Tibial artery (tissue), 4 donors: Measurements from ENCODE around the gene EXOC3L2.

ENCODE experiments used
- DNase-seq, 2 donors: peaks; one replicate each; pipeline ENCODE4 v3.0.0-alpha.2; 2019
- H3K27ac ChIP-seq, 2 donors: fragments of 200-600 bp; sonication (generic) in 1 of 2; 1 replicate in 1 of 2; 2 replicates in 1 of 2; pipeline ENCODE4 v1.5.1; 2018 to 2019; ENCODE audit warnings: mild to moderate bottlenecking in 1 of 2
- H3K27me3 ChIP-seq, 2 donors: fragments of 200-600 bp; sonication (generic) in 1 of 2; one replicate each; pipeline versions ENCODE4 v1.5.1 to v1.6.0; 2016 to 2019
- H3K36me3 ChIP-seq, 3 donors: fragments of 200-600 bp; sonication (generic) in 2 of 3; one replicate each; pipeline ENCODE4 v1.5.1; 2016 to 2019; ENCODE audit warnings: mild to moderate bottlenecking in 2 of 3
- H3K4me1 ChIP-seq, 4 donors: fragments of 200-600 bp; sonication (generic) in 2 of 4; 1 replicate in 3 of 4; 2 replicates in 1 of 4; pipeline ENCODE4 v1.5.1; 2016 to 2019
- H3K4me3 ChIP-seq, 2 donors: fragments of 200-600 bp; sonication (generic) in 1 of 2; 1 replicate in 1 of 2; 2 replicates in 1 of 2; pipeline ENCODE4 v1.5.1; 2018 to 2019; ENCODE audit warnings: mild to moderate bottlenecking in 2 of 2
- H3K9me3 ChIP-seq, 3 donors: fragments of 200-600 bp; sonication (generic) in 1 of 3; one replicate each; pipeline ENCODE4 v1.5.1; 2016 to 2019
- CTCF ChIP-seq, 2 experiments: fragments of 200-600 bp in 1 of 2; fragments of 450-650 bp in 1 of 2; IDR thresholded peaks; one replicate each; pipeline ENCODE4 v1.5.1; 2017 to 2019; ENCODE audit warnings: antibody characterized with exemption in 2 of 2, mild to moderate bottlenecking in 1 of 2, moderate library complexity in 1 of 2
- intact Hi-C: fragments of 100-400 bp; cut with DNase I; formaldehyde crosslinking; loops from one replicate; pipeline ENCODE4 v1.15.0; 2023; ENCODE audit warnings: low total_unique reads

Gene EXOC3L2

DNA sequence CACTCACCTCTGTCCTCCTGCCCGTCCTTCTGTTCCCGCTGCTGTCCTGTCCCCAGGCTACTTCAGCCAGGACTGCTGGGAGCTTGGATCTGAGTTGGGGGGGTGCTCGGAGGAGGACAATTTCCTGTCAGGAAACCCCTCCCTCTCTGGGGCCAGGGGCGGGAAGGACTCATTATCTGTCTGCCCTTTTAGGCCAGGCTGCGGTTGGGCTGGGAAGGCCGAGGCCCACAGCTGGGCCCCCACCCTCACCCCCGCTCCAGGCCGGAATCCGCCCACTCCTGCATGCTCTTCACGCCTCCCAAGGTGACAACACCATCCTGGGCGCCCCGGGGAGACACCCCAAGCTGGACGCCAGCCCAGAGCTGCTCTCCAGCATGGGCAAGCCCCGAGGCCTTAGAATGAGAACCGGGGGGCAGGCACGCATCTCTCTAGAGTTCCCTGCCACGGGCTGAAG lies at the start of gene EXOC3L2:
EXOC3L2 (minus strand) TSS at position 74 of the 454 bp plus-strand sequence. CDS start 6,362 bp downstream, outside the sequence.
- peaks cover 0 to 14% (median 12%) of the 10 kb centered on the region in 4 donors for H3K4me1 ChIP-seq
- no peaks in the 10 kb centered on the region for H3K36me3 ChIP-seq
- no peak for DNase-seq
- no peaks in the 10 kb centered on the region for H3K9me3 ChIP-seq
- no peak within 1 kb of the TSS for H3K4me3 ChIP-seq
- no peak for TF ChIP-seq CTCF (IDR thresholded peaks at IDR 0.05)
- no peak within 1 kb of the TSS for H3K27ac ChIP-seq
- intact Hi-C loops = no loop called here
- H3K27me3 ChIP-seq = peaks cover 0 to 26% of the 10 kb centered on the region in 2 donors

DNA sequence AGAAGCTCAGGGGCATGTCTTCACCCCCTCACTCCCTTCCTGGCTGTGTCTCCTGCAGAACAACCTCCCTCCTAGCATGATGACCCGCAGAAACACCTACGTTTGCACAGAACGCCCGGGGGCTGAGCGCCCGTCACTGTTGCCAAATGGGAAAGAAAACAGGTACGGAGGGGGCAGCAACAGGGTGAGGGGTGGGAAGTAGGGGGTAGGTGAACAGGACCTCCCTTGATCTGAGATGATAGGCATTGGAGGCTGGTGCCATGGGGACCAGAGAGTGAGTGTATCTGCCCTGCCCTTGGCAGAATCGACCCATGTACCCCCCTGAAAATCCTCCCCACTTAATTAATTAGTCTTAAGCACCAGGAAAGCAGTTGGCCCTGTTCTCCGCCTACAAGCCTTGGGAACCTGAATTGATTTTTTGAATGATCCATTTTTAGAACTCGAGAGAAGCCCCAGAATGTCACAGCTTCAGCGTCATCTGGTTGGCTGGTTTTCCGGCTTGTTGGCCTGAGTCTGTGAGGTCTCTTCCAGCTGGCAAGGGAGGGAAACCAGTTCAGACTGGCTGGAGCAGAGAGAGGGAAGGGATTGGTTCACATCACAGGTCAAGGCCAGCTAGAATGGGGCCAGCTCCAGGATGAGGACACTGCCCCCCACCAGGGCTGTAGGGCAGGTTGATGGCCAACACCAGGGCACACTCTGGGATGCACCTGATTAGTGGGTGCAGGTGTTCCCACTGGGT lies 49.3 kb upstream of the EXOC3L2 start:
- peak overlapping the region in 1 of 2 donors; percentile 9 for H3K27ac ChIP-seq

GRCh38 chr19:45293682-45294081 lies 48.5 kb upstream of the EXOC3L2 start:
- Histone ChIP-seq H3K9me3 (peaks cover 0 to 11% (median 10%) of the 10 kb centered on the region in 3 donors), H3K27ac (no peak overlapping the region), H3K4me1 (peaks cover 0 to 12% (median 4%) of the 10 kb centered on the region in 4 donors), H3K27me3 (no peaks in the 10 kb centered on the region), H3K4me3 (no peak overlapping the region), H3K36me3 (peaks cover 20 to 78% (median 77%) of the 10 kb centered on the region in 3 donors)
- intact Hi-C loops = no loop called here
- TF ChIP-seq CTCF (IDR thresholded peaks at IDR 0.05) = no peak
- no peak for DNase-seq

More for the DNA sequence above, 49.3 kb upstream of the EXOC3L2 start:
- H3K4me3 ChIP-seq = no peak overlapping the region
- intact Hi-C loops = no loop called here
- H3K27me3 ChIP-seq = no peaks in the 10 kb centered on the region
- DNase-seq = peak in 1 of 2 donors; percentile 74
- H3K9me3 ChIP-seq = peaks cover 0 to 11% (median 10%) of the 10 kb centered on the region in 3 donors
- peaks cover 20 to 78% (median 75%) of the 10 kb centered on the region in 3 donors for H3K36me3 ChIP-seq
- TF ChIP-seq CTCF (IDR thresholded peaks at IDR 0.05) = no peak
- H3K4me1 ChIP-seq = peaks cover 0 to 12% (median 4%) of the 10 kb centered on the region in 4 donors

DNA sequence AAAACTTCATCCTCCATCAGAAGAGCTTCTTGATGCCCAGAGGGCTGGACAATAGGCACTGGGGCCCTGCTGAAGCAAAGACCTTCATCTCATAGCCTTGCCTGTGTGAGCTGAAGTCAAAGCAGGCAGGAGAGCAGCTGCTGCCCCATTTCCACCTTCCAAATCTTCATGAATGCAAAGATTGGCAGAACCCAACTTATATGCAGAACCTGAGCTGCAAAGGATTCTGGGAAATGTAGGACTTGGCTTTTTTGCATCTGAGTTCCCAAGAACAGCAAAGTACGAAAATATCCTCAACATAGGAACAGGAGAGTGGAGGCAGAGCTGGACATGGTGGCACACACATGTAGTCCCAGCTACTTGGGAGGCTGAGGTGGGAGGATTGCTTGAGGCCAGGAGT lies 46.6 kb upstream of the EXOC3L2 start:
- H3K4me1 ChIP-seq = peaks cover 0 to 12% (median 4%) of the 10 kb centered on the region in 4 donors
- TF ChIP-seq CTCF (IDR thresholded peaks at IDR 0.05) = no peak
- peaks cover 0 to 11% (median 10%) of the 10 kb centered on the region in 3 donors for H3K9me3 ChIP-seq
- no peak overlapping the region for H3K4me3 ChIP-seq
- DNase-seq = no peak
- intact Hi-C loops = no loop called here
- no peak overlapping the region for H3K27ac ChIP-seq
- H3K36me3 ChIP-seq = peaks cover 28 to 82% (median 79%) of the 10 kb centered on the region in 3 donors
- H3K27me3 ChIP-seq = no peaks in the 10 kb centered on the region

DNA sequence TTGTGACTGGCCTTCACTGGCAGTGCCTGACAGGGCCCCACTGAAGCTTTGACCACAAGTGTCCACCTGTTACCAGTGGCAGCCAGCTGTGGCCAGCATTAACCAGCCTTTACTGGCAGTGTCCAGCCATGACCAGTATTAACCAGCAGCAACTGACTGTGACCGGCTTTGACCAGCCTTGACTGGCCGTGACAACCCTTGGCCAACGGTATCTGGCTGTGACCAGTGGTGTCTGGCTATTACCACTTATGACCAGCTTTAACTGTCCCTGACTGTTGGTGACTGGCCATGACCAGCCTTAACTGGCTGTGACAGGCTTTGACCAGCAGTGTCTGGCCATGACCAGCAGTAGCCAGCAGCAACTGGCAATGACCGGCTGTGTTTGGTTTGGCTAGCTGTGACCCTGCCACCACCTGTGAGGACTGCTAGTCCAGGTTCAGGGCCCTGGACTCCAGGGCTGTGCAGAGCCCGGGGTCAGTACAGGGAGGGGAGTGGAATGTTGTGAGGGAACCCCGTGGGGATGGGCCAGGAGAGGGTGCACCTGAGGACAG lies 45.2 kb upstream of the EXOC3L2 start:
- H3K4me3 ChIP-seq = no peak overlapping the region
- intact Hi-C loops = no loop called here
- no peak overlapping the region for H3K27ac ChIP-seq
- no peak for DNase-seq
- H3K9me3 ChIP-seq = peaks cover 0 to 11% (median 10%) of the 10 kb centered on the region in 3 donors
- no peaks in the 10 kb centered on the region for H3K27me3 ChIP-seq
- no peak for TF ChIP-seq CTCF (IDR thresholded peaks at IDR 0.05)
- H3K4me1 ChIP-seq = peaks cover 0 to 12% (median 4%) of the 10 kb centered on the region in 4 donors
- peaks cover 28 to 86% (median 84%) of the 10 kb centered on the region in 3 donors for H3K36me3 ChIP-seq
